Measurements from ENCODE around the gene RGS3. TPM values are rescaled to one million over a fixed set of nuclear protein-coding genes. Genes with fewer than 3 reads are reported as not detected.

Gene RGS3
- total and polyA plus RNA-seq, 2 donors (not counting 3 experiments of a cell fraction or from before 2014, with no cell fraction given), result 356 to 416 TPM

- Histone ChIP-seq H3K4me3 (replicated peaks in 1 of 3; ENCODE audit: insufficient read depth in 1 of 3, low read depth in 1 of 3, low read length in 3 of 3) (no peak overlapping the region), H3K27me3 (ENCODE audit: control insufficient read depth in 2 of 2, insufficient read depth in 2 of 2, low read length in 2 of 2) (no peaks in the 10 kb centered on the region), H3K4me2 (ENCODE audit: insufficient read depth, low read length) (no peak overlapping the region), H4K20me1 (replicated peaks; ENCODE audit: control insufficient read depth, extremely low read depth, insufficient read depth, low read length) (no peaks in the 10 kb centered on the region), H3K9me3 (replicated peaks; ENCODE audit: control insufficient read depth, insufficient read depth, low read length) (no peaks in the 10 kb centered on the region), H3K9me1 (replicated peaks; ENCODE audit: control insufficient read depth, extremely low read depth, insufficient read depth, low read length) (no peaks in the 10 kb centered on the region), H3K79me2 (ENCODE audit: control insufficient read depth, insufficient read depth, low read length) (no peaks in the 10 kb centered on the region), H3K9ac (replicated peaks; ENCODE audit: extremely low read depth, insufficient read depth, low read length) (no peak overlapping the region), H3K4me1 (ENCODE audit: control insufficient read depth, extremely low read depth, insufficient read depth, low read length) (peaks cover 21% of the 10 kb centered on the region), H3K27ac (ENCODE audit: insufficient read depth, low read depth, low read length) (no peak overlapping the region), H2AFZ (ENCODE audit: low read depth, low read length) (no peak overlapping the region), H3K36me3 (ENCODE audit: control insufficient read depth in 2 of 2, extremely low read depth in 1 of 2, insufficient read depth in 2 of 2, low read length in 2 of 2) (no peaks in the 10 kb centered on the region)
- POLR2A ChIA-PET, result interaction anchor here (0.7 kb wide), 1 partner anchor 12 kb away, joined by 8 read pairs; no protein-coding TSS in a partner anchor
- TF ChIP-seq MYC (IDR thresholded peaks at IDR 0.05; ENCODE audit: low read depth, low read length) (no peak), EZH2 (IDR thresholded peaks at IDR 0.05; ENCODE audit: borderline replicate concordance, low read depth, low read length, severe bottlenecking) (no peak), POLR2A (IDR thresholded peaks at IDR 0.05; ENCODE audit: low read depth, low read length) (no peak), CTCF (IDR thresholded peaks at IDR 0.05; ENCODE audit: extremely low read depth in 1 of 2, insufficient read depth in 1 of 2, low read depth in 1 of 2, low read length in 2 of 2) (no peak), POLR2AphosphoS5 (IDR thresholded peaks at IDR 0.05; ENCODE audit: insufficient read depth, low read depth, low read length) (no peak), JUN (IDR thresholded peaks at IDR 0.05; ENCODE audit: borderline replicate concordance, insufficient read depth, insufficient read length, low read depth) (no peak), MAX (IDR thresholded peaks at IDR 0.05; ENCODE audit: insufficient read depth, insufficient read length) (no peak), GATA2 (IDR thresholded peaks at IDR 0.05; ENCODE audit: insufficient read depth, insufficient read length, low read depth, low read length) (no peak), FOS (IDR thresholded peaks at IDR 0.05; ENCODE audit: borderline replicate concordance, insufficient read depth, low read length) (no peak)
- CTCF ChIA-PET, result interaction anchor here (0.8 kb wide), 1 partner anchor 10 kb away, joined by 3 read pairs; no protein-coding TSS in a partner anchor
- FAIRE-seq (no peak), DNase-seq (ENCODE audit: low read depth, low spot score) (no peak)
- intact Hi-C loops (cut with micrococcal nuclease) (no loop called here), dilution Hi-C loops (cut with MboI; ENCODE audit: extremely low pct_ligation_motif_present, low sequenced_read_pairs) (no loop called here)
- no TSS peak for BruUV-seq (replicated peaks)
Measured at GRCh38 chr9:113480612-113481011, 17.1 kb downstream of the RGS3 start.
